Endodermal cell (in vitro differentiated cells): ENCODE data around the gene PEX7. TPM values are rescaled to one million over a fixed set of nuclear protein-coding genes. Genes with fewer than 3 reads are reported as not detected.

Experiments
- DNase-seq: peaks from one replicate; pipeline ENCODE4 v3.0.0-alpha.2; 2017
- H3K27ac ChIP-seq: 2 replicates; pipeline ENCODE4 v1.5.1; 2013; ENCODE audit warnings: mild to moderate bottlenecking, low read depth, low read length, moderate library complexity
- H3K27me3 ChIP-seq: 2 replicates; pipeline ENCODE4 v1.6.1; 2013; ENCODE audit warnings: mild to moderate bottlenecking, low read length, moderate library complexity; ENCODE audit not compliant: insufficient read depth, control insufficient read depth, poor library complexity, severe bottlenecking
- H3K36me3 ChIP-seq: 2 replicates; pipeline ENCODE4 v1.7.0; 2013; ENCODE audit warnings: mild to moderate bottlenecking, low read length, moderate library complexity; ENCODE audit not compliant: control insufficient read depth, insufficient read depth
- H3K4me1 ChIP-seq: one replicate; pipeline ENCODE4 v1.7.0; 2013; ENCODE audit warnings: low read length; ENCODE audit not compliant: control insufficient read depth, insufficient read depth
- H3K4me3 ChIP-seq: 2 replicates; pipeline ENCODE4 v1.5.1; 2013; ENCODE audit warnings: mild to moderate bottlenecking, low read length, moderate library complexity
- H3K9ac ChIP-seq: 2 replicates; pipeline ENCODE4 v1.6.1; 2013; ENCODE audit warnings: mild to moderate bottlenecking, low read length, moderate library complexity; ENCODE audit not compliant: poor library complexity, severe bottlenecking; ENCODE audit errors: extremely low read depth
- H3K9me3 ChIP-seq: 2 replicates; pipeline ENCODE4 v1.6.1; 2013; ENCODE audit warnings: mild to moderate bottlenecking, low read length, moderate library complexity; ENCODE audit not compliant: control insufficient read depth
- H3K27ac Mint-ChIP-seq: 2 replicates; pipeline ENCODE4 v1.8.0; 2020; ENCODE audit warnings: mixed read lengths
- H3K27me3 Mint-ChIP-seq: 2 replicates; pipeline ENCODE4 v1.8.0; 2021; ENCODE audit warnings: mild to moderate bottlenecking, mixed read lengths; ENCODE audit not compliant: insufficient read depth
- H3K36me3 Mint-ChIP-seq: 2 replicates; pipeline ENCODE4 v1.8.0; 2020; ENCODE audit warnings: low read depth, mixed read lengths
- H3K4me1 Mint-ChIP-seq: 2 replicates; pipeline ENCODE4 v1.8.0; 2020; ENCODE audit warnings: mixed read lengths
- H3K4me3 Mint-ChIP-seq: 2 replicates; pipeline ENCODE4 v1.8.0; 2020; ENCODE audit warnings: mild to moderate bottlenecking, moderate library complexity, mixed read lengths
- H3K9me3 Mint-ChIP-seq: 2 replicates; pipeline ENCODE4 v1.8.0; 2020; ENCODE audit warnings: mild to moderate bottlenecking, mixed read lengths
- CTCF ChIP-seq: fragments of 200-600 bp; sonication (generic); conservative IDR thresholded peaks from 2 replicates; pipeline ENCODE4 v1.5.0; 2021; ENCODE audit warnings: antibody characterized with exemption, mild to moderate bottlenecking
- WGBS, 2 experiments: methylation state at CpG; one replicate each; pipeline versions ENCODE4 v1.1.5 to v1.1.7; 2013; ENCODE audit warnings: missing lambda C conversion rate in 2 of 2, mixed read lengths in 1 of 2; ENCODE audit not compliant: insufficient coverage in 1 of 2, insufficient read length in 1 of 2; 5-methylcytosine and 5-hydroxymethylcytosine counted together
- total RNA-seq, 2 donors: library from RNA; stranded (reverse); fragmentation: NEBNext Ultra II Directional in 1 of 2; extraction: Animal tissue kit (Norgen Biotek cat#: 25700) in 1 of 2; gene quantifications; 2 replicates in 1 of 2; 3 replicates in 1 of 2; pipeline ENCODE4 v1.2.1, GENCODE V29; 2021

PEX7 gene
- total RNA-seq, 2 donors from 2014 or later, result 11.2 to 11.6 TPM

GRCh38 chr6:136784271-136784664, 38.1 kb upstream of the PEX7 start:
- Mint-ChIP-seq H3K9me3 (no peaks in the 10 kb centered on the region), H3K4me3 (no peak overlapping the region), H3K27ac (no peak overlapping the region), H3K4me1 (no peaks in the 10 kb centered on the region), H3K27me3 (peaks cover 17% of the 10 kb centered on the region), H3K36me3 (no peaks in the 10 kb centered on the region)
- no peak for TF ChIP-seq CTCF
- Histone ChIP-seq H3K36me3 (no peaks in the 10 kb centered on the region), H3K27ac (no peak overlapping the region), H3K4me3 (no peak overlapping the region), H3K27me3 (no peaks in the 10 kb centered on the region), H3K4me1 (no peaks in the 10 kb centered on the region), H3K9me3 (no peaks in the 10 kb centered on the region), H3K9ac (no peak overlapping the region)
- WGBS, 2 experiments, result 89 to 98% methylated on average over 8 of the region's 8 CpGs
- no peak for DNase-seq

GRCh38 chr6:136784910-136785746, 37.3 kb upstream of the PEX7 start:
- Histone ChIP-seq H3K27me3 (peaks cover 4% of the 10 kb centered on the region), H3K36me3 (no peaks in the 10 kb centered on the region), H3K4me1 (no peaks in the 10 kb centered on the region), H3K9ac (no peak overlapping the region), H3K27ac (no peak overlapping the region), H3K4me3 (no peak overlapping the region), H3K9me3 (no peaks in the 10 kb centered on the region)
- DNase-seq, result no peak
- H3K36me3 Mint-ChIP-seq, result no peaks in the 10 kb centered on the region
- 86 to 88% methylated on average over 7 to 10 of the region's 10 CpGs for WGBS, 2 experiments
- no peaks in the 10 kb centered on the region for H3K9me3 Mint-ChIP-seq
- no peaks in the 10 kb centered on the region for H3K4me1 Mint-ChIP-seq
- H3K27ac Mint-ChIP-seq, result no peak overlapping the region
- no peak overlapping the region for H3K4me3 Mint-ChIP-seq
- no peak for TF ChIP-seq CTCF
- H3K27me3 Mint-ChIP-seq, result peaks cover 22% of the 10 kb centered on the region

GRCh38 chr6:136786658-136787057, 35.7 kb upstream of the PEX7 start:
- WGBS, 2 experiments, result 92 to 93% methylated on average over 6 of the region's 6 CpGs
- peaks cover 37% of the 10 kb centered on the region for H3K27me3 Mint-ChIP-seq
- H3K9me3 Mint-ChIP-seq, result no peaks in the 10 kb centered on the region
- no peak overlapping the region for H3K27ac Mint-ChIP-seq
- DNase-seq, result no peak
- Histone ChIP-seq H3K9me3 (no peaks in the 10 kb centered on the region), H3K4me1 (no peaks in the 10 kb centered on the region), H3K27ac (no peak overlapping the region), H3K4me3 (no peak overlapping the region), H3K36me3 (no peaks in the 10 kb centered on the region), H3K9ac (no peak overlapping the region), H3K27me3 (peaks cover 19% of the 10 kb centered on the region)
- H3K4me3 Mint-ChIP-seq, result no peak overlapping the region
- H3K36me3 Mint-ChIP-seq, result no peaks in the 10 kb centered on the region
- peaks cover 8% of the 10 kb centered on the region for H3K4me1 Mint-ChIP-seq
- TF ChIP-seq CTCF, result no peak
